CD4-positive, alpha-beta T cell treated with Interleukin-17A for 1 hour (primary cell): Measurements from ENCODE around the gene SYCP2L.
"Not testable (repeated sequence)": the region's sequence is repeated elsewhere in the genome, so short reads cannot be mapped to it uniquely, and the experiment has no call there.

Source experiments
- DNase-seq: peaks from one replicate; pipeline ENCODE4 v3.0.0-alpha.2; 2020

Gene SYCP2L

DNA sequence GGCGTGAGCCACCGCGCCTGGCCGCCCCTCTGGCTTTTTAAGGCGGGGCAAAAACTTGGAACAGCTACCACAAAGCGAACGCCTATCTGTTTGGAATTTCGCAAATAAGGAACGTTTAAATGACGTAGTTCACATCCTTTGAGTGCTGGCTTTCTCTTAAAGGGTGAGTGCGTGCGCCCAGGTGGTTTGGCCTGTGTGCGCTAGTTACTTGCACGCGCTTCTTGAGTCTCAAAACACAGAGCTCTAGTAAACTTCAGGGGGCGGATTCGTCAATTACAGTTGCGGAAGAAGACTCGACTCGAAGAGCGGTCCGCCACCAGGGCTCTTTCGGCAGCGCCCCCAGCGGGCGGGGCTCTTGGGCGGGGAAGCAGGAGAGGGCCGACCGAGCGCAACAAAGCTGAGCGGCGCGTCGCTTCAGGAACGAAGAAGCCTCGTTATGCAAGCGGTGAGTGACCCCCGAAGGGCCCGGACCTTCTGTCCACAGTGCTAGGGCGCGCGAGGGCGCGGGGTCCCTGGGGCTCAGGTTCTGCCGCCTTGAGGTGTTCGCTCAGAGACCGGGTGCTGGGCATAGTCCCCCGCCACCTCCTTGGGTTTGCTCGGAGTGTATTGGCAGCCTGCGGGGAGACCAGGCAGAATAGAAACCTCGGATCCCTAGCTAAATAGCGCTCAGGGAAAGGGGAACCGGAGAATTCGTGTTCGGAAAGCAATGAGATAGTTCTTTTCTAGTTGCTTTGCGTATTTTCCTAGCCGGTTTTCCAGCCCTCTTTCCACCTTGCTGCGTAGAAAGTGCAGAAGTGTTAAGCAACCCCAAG is at the start of gene SYCP2L:
Gene SYCP2L (plus strand): TSS at position 362 of the 812 bp plus-strand sequence. CDS start 75 bp downstream, at position 437.
- no peak for DNase-seq

DNA sequence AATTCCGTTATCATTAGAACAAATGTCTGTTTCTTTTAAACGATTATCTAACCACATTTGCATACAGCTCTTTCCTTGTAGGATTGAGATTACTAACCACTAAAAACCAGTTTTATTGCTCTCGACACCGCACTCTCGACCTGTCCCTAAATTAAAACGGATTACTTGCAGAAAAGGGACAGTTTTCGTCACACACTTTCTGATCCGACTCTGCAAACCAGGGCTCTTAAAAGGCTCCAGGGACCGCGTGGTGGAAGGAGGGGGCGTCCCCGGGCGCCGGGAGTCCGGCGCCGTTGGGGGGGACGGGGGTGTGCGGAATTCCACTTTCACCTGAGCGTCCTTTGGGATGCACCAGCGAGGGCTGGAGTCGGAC is 49.2 kb upstream of the SYCP2L start:
- DNase-seq, result peak; percentile 37

DNA sequence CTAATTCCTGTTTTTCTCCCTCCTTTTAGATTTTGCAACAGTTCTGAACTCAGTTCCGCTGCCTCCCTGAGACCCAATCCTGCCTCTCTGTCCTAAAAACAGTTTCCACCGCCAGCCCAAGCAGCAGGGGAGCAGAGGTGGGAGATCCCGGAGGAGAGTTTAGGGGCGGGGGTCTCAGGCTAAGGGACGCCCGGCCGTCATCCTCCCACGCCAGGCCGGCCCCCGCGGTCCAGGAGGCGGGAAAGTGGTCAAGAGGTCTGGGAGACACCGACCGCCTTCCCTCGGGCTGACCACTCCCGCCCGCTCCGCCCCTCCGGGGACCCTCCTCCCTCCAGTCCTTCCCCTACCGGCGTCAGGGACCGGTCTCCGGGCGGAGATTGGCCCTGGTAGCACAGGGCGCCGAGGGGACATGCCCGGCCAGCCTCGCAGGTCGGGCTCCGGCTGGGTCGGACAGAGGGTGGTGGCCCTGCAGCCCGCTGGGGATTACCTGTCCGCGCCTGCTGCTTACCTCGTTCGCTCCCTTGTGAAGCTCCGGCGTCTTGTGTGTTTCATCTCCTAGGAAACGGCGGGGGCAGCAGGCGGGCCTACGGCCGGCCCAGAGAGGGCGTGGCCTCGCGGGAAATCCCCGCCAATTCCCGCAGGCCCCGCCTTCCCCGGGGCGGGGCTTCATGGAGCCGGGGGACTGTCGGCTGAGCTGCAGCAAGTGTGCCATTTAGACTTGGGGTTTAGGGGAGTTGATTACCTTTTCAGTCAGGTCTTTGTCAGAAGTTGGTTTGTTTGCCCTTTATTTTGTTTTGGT is 48.7 kb upstream of the SYCP2L start, which contains the start of gene MAK:
Gene MAK (minus strand): TSS at position 545 of the 799 bp plus-strand sequence. CDS start 7,891 bp downstream, outside the sequence.
- peak; percentile 92 for DNase-seq

DNA sequence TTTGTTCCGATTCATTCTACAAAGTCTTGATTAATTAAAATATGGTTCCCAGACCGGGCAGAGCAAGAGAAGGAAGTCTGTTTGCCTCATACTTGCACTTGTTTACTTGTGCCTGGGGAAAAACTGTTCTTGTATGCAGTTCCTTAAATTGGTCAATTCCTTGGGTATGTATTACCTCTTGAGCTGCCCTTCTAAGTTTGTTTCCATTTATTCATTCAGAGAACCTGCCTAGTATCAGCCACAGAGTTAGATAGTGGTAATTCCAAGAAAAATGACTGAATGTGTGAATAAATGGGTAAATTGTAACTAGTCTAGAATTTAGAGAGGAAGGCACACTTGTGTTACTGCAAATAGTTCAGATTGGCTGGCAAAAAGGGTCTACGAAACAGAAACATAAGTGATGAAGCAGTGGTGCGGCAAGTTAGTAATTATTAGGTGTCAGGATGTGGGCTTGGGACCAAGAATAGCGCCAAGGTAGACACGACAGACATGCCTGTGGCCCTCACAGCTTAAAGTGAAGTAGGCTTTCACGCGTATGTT is 48.0 kb upstream of the SYCP2L start:
- peak; percentile 26 for DNase-seq

DNA sequence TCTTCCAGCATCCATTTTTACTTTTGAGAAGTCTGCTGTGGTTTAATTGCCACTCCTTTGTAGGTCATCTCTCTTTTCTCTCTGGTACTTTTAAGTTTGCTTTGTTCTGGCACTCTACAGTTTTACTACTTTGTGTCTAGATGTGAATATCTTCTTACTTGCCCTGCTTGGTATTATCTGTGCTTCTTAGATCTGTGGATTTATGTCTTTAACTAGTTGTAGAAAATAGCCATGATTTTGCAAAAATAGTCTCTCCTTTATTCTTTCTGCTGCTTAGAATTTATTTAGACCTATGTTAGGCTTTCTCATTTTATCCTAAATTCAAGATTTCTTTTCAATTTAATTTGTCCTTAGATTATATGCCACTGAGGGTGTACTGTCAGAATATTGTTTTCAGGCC is 43.3 kb upstream of the SYCP2L start:
- no peak for DNase-seq

DNA sequence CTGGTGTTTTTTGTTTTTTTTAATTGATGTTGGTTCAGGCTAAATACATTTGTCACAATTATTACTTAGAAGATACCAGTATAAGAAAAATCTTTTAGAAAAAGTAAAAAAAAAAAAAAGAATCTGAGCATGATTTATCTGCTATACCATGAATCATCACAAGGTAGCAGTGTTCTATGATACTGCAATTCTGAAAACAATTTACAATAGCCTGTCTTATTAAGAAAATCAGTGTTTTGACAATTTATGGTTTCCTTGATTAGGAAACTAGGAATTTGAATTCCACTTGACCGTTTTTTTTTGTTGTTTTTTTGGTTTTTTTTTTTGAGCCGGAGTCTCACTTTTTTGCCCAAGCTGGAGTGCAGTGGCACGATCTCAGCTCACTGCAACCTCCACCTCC is 39.2 kb upstream of the SYCP2L start:
- DNase-seq, result no peak

DNA sequence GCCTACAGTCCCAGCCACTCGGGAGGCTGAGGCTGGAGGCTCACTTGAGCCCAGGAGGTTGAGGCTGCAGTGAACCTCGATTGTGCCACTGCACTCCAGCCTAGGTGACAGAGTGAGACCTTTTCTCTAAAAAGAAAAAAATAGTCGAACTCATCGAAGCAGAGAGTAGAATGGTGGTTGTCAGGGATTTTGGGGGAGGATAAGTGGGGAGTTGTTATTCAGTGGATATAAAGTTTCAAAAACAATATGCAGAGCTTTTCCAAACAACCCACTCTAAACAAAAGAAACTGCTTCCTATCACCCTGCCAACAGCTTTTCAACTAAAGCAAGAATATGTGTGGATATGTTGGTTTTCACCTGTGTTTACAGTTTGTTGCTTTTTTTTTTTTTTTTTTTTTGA is 37.0 kb upstream of the SYCP2L start:
- no peak for DNase-seq

DNA sequence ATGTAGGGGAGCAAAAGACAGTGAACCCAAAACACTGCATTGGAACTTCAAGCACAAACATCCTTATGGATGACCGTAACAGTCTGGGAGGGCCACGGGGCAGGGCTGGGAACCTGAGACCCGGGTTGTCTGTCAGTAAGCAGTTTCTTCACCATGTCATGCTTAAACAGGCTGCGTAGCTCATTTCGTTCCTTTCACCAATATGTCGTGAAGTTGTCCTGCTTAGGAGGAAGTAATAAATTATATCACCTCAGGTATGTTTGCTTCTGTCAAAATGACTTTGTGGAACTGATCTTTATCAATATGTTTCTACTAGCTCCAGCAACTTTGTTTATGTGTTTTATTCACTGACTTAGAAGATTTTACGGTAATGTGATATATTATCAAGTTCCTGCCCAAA is 36.1 kb upstream of the SYCP2L start:
- no peak for DNase-seq

DNA sequence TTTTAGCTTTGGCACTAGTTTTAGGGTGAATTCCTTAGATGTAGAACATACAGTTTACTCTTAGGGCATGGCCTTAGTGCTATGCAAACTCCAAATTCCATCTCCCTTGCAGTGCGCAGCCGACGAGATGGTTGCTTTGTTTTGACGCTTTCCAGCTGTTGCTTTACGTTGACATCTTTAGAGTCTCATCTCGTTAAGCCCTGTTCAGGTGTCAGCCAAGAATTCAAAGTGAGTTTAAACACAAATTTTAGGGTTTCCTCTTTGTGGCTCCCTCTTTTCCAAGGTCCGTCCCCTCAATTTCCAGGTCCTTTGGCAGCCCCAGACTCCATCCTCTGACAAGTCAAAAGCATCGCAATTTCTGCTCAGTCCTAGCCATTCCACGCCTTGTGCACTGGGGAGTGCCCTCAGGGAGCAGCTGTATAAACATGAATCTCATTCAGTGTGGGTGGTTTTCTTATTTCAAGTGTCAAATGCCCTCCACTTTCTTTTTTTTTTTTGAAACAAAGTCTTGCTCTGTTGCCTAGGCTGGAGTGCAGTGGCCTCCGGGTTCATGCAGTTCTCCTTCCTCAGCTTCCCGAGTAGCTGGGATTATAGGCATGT is 34.4 kb upstream of the SYCP2L start:
- DNase-seq, result no peak

DNA sequence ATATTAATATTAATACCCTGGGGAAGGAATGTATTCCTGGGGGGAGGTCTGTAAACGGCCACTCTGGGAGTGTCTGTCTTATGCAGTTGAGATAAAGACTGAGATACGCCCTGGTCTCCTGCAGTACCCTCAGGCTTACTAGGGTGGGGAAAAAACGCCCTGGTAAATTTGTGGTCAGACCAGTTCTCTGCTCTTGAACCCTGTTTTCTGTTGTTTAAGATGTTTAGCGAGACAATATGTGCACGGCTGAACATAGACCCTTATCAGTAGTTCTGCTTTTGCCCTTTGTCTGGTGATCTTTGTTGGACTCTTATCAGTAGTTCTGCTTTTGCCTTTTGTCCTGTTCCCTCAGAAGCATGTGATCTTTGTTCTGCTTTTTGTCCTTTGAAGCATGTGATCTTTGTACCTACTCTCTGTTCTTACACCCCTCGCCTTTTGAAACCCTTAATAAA is 33.0 kb upstream of the SYCP2L start:
- DNase-seq, result not testable (repeated sequence)

DNA sequence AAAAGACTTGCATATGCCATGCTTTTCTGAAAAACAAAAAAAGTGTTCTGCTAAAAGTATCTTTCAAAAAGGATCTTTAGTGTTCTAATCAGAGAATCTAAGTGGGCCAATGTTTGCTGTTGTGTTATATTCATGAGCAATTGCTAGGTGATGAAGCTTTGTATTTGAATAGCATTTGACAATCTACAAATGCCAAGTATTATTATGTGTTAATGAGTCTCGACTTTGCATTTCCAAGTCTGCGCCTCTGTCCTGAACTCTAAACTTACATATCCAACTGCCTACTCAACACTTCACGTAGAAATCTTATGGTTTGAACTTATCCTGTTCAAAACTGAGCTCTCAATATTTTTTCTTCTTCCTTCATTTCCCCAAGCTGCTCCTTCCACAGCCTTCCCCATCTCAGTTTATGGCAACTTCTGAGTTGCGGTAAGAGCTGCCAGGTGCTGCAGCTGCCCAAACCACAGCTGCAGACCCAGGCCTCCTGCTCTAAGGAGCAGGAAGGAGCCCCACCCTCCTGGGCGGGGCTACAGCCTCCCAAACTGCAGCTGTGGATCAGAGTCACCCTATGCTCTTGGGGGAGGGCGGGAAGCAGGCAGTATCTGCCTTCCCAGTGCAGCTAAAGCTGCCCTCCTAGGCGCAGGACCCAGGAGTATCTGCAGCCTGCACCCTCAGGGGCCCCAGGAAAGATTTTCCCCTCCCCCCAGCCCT is 31.8 kb upstream of the SYCP2L start:
- no peak for DNase-seq

DNA sequence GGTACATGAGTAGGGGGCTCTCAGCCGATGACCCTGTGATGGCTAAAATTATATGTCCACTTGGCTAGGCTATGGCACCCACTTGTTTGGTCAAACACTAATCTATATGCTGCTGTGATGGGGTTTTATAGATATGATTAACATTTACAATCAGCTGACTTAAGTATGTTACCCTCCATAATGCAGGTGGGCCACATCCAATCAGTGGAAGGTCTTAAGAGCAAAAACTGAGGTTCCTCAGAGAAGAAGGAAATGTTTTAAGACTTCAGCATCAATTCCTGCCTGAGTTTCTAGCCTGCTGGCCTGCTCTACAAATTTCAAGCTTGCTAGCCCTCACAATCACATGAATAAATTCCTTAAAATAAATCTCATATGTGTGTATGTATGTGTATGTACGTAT is 29.6 kb upstream of the SYCP2L start:
- no peak for DNase-seq

DNA sequence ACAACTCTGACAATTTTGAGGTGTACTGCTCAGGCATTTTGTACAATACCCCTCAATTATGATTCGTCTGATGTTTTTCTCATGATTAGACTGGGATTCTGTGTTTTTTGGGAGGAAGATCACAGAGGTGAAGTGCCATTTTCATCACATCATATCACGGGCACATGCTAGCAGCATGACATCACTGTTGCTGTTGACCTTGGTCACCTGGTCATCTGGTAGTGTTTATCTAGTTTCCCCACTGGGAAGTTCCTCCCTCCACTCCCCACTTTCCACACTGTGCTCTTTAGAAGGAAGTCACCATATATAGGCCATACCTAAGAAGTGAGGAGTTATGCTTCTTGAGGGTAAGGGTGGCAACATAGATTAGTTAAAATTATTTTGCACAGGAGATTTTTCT is 25.8 kb upstream of the SYCP2L start:
- no peak for DNase-seq

DNA sequence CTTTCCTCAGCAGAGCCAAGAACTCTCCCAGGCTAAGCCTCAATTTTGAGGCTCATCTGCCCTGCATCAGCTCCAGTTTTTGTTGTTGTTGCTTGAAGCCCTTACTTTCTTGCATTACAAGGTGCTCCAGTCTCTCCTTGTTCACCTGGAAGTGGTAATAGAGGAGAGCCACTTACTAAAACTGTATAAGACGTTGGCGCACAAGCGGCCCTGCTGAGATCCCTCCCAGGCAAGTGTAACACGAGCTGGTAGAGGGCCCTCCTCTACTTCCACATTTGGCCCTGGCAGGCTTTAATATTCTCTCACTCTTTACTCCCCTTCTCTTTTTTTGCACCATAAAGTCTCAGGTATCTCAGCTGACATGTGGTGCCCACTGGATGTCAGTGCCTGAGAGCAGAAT is 24.5 kb upstream of the SYCP2L start:
- DNase-seq, result no peak

DNA sequence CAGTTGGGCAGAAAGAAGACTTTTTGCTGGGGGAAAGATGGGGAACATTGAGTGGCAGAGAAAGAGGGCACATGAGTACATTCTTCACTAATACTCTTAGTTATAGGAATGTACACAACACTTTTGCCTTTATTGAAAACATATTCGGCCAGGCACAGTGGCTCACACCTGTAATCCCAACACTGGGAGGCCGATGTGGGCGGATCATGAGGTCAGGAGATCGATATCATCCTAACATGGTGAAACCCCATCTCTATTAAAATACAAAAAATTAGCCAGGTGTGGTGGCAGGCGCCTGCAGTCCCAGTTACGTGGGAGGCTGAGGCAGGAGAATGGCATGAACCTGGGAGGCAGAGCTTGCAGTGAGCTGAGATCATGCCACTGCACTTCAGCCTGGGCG is 23.8 kb upstream of the SYCP2L start:
- DNase-seq, result not testable (repeated sequence)

DNA sequence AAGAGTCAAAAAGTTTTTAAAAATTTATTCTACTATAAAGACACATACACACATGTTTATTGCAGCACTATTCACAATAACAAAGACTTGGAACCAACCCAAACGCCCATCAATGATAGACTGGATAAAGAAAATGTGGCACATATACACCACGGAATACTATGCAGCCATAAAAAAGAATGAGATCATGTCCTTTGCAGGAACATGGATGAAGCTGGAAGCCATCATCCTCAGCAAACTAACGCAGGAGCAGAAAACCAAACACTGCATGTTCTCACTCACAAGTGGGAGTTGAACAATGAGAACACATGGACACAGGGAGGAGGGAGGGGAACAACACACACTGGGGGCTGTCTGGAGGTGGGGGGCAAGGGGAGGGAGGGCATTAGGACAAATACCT is 20.1 kb upstream of the SYCP2L start:
- DNase-seq, result not testable (repeated sequence)

DNA sequence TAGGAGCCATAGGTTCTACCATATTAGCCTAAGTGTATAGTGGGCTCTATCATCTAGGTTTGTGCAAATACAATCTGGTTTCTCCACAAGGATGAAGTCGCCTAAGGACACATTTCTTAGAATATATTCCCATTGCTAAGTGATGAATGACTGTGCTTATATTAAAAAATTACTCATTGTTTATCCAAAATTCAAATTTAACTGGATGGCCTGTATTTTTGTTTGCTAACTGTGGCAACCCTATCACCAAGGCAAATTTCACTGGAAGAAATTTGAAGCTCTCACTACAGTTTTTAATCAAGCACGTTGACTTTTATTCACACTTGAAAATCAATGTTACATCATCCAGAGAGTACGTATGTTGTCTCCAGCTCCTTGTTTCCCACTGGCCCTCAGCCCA is 18.9 kb upstream of the SYCP2L start:
- DNase-seq, result no peak

DNA sequence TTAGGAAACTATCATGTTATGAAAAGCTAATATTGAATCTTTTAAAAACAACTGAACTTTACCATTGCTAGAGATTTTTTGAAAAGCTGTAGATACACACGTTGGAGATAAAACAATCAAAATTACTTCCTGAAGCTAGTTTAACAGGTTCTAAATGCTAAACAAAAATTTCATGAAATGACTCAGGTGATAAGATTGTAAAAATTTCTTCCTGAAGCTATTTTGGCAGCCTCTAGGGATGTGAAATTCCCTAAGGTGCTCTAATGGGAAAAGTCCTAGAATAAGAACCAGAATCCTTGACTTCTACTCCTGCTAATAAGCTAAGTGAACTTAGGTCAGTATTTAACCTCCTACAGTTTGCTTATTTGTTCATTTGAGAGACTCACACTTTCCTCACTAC is 13.5 kb upstream of the SYCP2L start:
- no peak for DNase-seq

DNA sequence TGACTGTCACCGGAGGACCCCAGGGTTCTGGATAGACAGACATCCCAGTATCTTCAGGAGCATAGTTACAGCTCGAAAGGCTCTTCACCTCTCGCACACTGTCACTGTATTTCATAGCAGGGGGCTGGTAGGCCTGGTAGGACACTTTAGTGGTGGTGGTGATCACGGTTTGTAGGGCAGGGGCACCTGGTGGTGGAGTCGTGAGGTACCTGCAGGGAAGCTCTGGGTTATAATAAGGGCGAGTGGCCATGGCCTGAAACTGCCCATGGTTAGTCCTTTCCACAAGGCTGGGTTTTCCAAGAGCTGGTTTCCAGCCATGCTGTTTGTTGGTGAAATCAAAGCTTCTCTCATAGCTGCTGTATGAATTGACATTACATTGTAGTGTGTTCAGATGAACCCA is 12.6 kb upstream of the SYCP2L start:
- DNase-seq, result no peak

DNA sequence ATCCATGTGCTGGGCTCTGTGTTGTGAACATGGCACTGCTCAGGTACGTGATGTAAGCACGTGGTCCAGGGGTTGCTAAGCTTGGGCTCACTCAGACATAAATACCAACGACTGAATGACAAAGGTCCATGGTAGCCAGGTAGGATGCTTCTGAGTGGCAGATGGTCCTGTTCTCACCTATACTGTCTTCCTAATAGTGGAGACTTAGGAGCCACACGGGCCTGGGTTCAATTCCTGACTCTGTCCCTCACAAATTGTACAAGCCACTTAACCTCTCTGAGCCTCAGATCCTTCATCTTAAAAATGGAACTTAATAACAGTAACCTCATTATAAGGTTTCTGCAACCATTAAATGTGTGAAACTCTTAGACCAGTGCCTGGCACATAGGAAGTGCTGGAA is 11.8 kb upstream of the SYCP2L start:
- no peak for DNase-seq

DNA sequence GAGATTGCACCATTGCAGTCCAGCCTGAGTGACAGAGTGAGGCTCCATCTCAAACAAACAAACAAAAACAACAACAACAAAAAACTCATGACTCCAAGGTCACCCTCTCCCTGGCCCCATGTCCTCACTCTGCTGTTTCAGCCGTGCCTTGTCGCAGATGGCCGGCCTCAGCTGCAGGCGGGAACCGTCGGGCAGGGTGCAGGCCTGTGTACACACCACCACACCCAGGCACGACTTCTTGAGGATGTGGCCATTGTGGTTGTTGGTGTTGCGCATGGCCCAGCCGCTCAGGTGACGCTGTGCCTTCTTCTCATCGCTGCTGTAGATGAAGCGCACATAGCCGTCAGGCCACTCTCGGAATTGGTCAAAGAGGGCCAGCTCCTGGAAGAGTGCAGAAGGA is 9.8 kb upstream of the SYCP2L start:
- DNase-seq, result no peak

DNA sequence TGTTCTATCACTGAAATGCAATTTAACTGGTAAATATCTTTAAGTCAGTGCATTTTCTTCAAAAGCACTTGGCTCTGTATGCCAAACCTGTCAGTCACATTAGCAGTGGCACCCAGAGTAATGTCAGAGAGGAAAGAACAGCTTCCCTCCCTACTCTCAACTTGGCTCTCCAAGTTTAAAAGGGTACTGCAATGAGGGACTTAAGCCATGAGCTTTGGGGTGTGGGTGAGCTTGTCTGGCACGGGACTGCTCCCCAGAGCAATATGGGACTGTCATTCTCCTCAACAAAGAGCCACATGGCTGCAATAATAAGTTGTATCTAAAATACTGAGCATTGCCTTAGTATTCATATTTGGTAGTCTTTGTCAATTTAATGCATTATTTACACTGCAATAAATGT is 9.0 kb upstream of the SYCP2L start:
- DNase-seq, result no peak

DNA sequence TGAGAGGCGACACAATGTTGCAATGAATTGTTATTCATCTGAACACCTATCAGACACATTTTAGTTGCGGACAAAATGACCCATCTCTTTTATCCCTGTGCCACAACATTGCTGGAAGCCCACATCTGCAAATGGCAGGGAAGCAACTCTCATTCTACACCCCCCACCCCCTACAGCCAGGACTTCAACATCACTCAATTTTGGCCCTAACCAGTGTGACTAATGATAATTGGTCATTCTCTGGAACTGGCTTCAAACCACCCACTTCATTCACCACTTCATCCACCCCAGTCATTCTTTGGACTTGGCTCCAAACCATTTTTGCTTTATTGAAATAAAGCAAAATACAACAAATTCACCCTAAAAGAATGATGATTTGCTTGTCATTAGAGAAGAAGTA is 6.5 kb upstream of the SYCP2L start:
- no peak for DNase-seq
